Kidney capillary endothelial cell (primary cell): ENCODE data around the gene FAM174B.
"Not testable (repeated sequence)": the region's sequence is repeated elsewhere in the genome, so short reads cannot be mapped to it uniquely, and the experiment has no call there.

Source experiments
- DNase-seq: peaks from one replicate; pipeline ENCODE4 v3.0.0-alpha.2; 2018; ENCODE audit warnings: low spot score

The FAM174B gene

GRCh38 chr15:92617549-92618520 is 37.7 kb downstream of the FAM174B start:
- peak; percentile 46 for DNase-seq

- no peak for DNase-seq
Observed at GRCh38 chr15:92616621-92617548, 38.7 kb downstream of the FAM174B start.

- DNase-seq, result peak; percentile 65
Observed at GRCh38 chr15:92614791-92615785, 40.5 kb downstream of the FAM174B start.

- no peak for DNase-seq
Observed at GRCh38 chr15:92614301-92614700, 41.3 kb downstream of the FAM174B start.

GRCh38 chr15:92613841-92614240 is 41.7 kb downstream of the FAM174B start:
- no peak for DNase-seq

- no peak for DNase-seq
Observed at GRCh38 chr15:92612891-92613290, 42.7 kb downstream of the FAM174B start.

GRCh38 chr15:92611995-92612745 is 43.4 kb downstream of the FAM174B start:
- no peak for DNase-seq

- no peak for DNase-seq
Observed at GRCh38 chr15:92611150-92611549, 44.4 kb downstream of the FAM174B start.

- DNase-seq, result no peak
Observed at GRCh38 chr15:92610101-92610520, 45.5 kb downstream of the FAM174B start.

GRCh38 chr15:92608866-92609700 is 46.5 kb downstream of the FAM174B start:
- no peak for DNase-seq

GRCh38 chr15:92606836-92607150 is 48.8 kb downstream of the FAM174B start:
- DNase-seq, result not testable (repeated sequence)

GRCh38 chr15:92606126-92606835 is 49.3 kb downstream of the FAM174B start:
- no peak for DNase-seq

GRCh38 chr15:92605225-92605944 is 50.2 kb downstream of the FAM174B start:
- no peak for DNase-seq

- no peak for DNase-seq
Observed at GRCh38 chr15:92603743-92604470, 51.7 kb downstream of the FAM174B start.

GRCh38 chr15:92603278-92603677 is 52.3 kb downstream of the FAM174B start:
- DNase-seq, result no peak

GRCh38 chr15:92602267-92602593 is 53.3 kb downstream of the FAM174B start:
- DNase-seq, result no peak

- DNase-seq, result no peak
Observed at GRCh38 chr15:92601592-92602266, 53.8 kb downstream of the FAM174B start.
